HG02973 (cell line): ENCODE data around the gene EBP.

Experiments used
- ATAC-seq: cut with Tn5 transposase; IDR thresholded peaks from one replicate; pipeline ENCODE4 v1.9.1; 2021; ENCODE audit warnings: moderate library complexity; ENCODE audit not compliant: unreplicated experiment

EBP gene

DNA sequence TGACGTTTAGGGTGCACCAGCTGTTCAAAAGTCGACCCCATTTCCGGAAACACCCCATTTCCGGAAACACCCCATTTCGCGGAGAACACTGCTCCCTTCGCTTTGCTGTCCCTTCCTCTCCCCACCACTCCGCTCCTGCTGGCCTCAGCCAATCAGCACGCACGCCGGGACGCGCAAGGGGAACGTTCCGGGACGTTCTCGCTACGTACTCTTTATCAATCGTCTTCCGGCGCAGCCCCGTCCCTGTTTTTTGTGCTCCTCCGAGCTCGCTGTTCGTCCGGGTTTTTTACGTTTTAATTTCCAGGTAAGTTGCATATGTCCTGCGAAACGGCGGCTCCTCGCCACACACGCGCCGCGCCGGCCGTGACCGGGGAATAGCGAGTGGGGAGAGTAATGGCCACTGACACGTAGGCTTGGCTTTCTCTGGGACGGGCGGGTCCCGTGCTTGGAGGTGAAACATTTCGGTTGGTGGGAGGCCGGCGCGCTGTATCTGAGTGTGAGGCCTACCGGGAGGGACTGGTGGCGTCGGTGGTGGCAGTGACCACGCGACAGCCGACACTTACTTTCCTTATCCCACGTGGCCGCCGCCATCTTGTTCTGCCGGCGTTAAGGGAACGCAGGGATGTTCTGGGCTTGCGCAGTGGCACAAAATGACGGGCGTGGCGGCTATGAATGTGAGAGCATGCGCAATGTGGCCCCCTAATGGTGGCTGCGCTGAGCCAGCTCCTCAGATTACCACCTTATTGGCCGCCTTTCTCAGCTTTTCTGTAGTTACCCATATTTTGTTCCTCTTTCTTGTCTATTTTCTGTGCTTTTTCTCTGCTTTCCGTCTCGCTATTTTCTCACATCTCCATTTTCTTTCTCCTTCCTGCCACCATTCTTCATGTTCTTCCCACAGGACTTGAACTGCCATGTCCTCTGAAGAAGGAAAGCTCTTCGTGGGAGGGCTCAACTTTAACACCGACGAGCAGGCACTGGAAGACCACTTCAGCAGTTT is 53.0 kb downstream of the EBP start, which contains the start of gene RBM3:
Gene RBM3 (plus strand): TSS at position 215 of the 997 bp plus-strand sequence. CDS start 697 bp downstream, at position 912.
- ATAC-seq, result peak; percentile 86

DNA sequence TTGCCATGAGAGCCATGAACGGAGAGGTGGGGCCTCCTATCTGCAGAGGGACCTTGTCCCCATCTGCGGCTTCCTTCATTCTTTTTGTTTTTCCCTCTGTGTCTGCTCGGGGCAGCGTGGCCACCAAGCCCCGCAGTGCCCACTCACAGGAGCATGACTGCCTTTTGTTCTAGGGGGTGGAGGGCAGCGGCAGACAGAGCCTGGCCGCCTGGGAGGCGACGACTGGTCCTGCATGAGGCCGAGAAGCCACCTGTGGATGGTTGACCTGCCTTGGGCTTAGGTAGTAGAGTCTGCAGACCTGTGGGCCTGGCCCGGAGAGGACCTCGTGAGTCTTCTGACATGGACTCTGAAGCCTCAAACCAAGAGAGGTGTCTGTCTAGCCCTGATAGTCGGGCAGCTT is 54.0 kb downstream of the EBP start:
- no peak for ATAC-seq

DNA sequence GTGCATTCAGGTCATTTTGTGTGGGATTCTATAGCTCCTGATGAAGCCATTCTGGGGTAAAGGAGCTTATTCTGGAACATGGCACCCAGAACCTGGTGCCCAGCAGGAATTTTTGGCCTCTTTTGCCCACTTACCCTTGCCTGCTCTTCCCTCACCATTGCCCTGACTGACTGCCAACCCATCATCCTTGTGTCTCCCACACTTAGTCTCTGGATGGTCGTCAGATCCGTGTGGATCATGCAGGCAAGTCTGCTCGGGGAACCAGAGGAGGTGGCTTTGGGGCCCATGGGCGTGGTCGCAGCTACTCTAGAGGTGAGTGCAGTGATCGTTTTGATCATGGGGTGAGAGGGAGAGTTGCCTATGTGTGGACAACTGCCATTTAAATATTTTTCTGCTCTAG is 54.5 kb downstream of the EBP start:
- no peak for ATAC-seq
